ENCODE measurements around the gene ZNF689.
A peak's percentile ranks its signal among the peaks of the same experiment; 100 is the strongest.
"Not testable (repeated sequence)": the region's sequence is repeated elsewhere in the genome, so short reads cannot be mapped to it uniquely, and the experiment has no call there.

ZNF689 gene

GRCh38 chr16:30641378-30641982, 31.3 kb upstream of the ZNF689 start:
- Histone ChIP-seq H3K9me3 (ENCODE audit: low read length) (no peaks in the 10 kb centered on the region), H3K9ac (ENCODE audit: low read length) (no peak overlapping the region), H3F3A (ENCODE audit: insufficient read depth, low read length) (no peaks in the 10 kb centered on the region), H3K27me3 (ENCODE audit: insufficient read depth, low read length) (no peaks in the 10 kb centered on the region), H3K79me2 (ENCODE audit: insufficient read depth, low read length) (no peaks in the 10 kb centered on the region), H3K27ac (ENCODE audit: low read depth, low read length, poor library complexity, severe bottlenecking) (no peak overlapping the region), H2AFZ (ENCODE audit: low read length) (no peak overlapping the region), H3K4me3 (ENCODE audit: low read depth, low read length, poor library complexity, severe bottlenecking) (no peak overlapping the region), H3K36me3 (ENCODE audit: insufficient read depth, low read length) (no peaks in the 10 kb centered on the region), H3K4me1 (ENCODE audit: insufficient read depth, low read length, severe bottlenecking) (no peaks in the 10 kb centered on the region), H4K20me1 (ENCODE audit: insufficient read depth, low read length) (no peaks in the 10 kb centered on the region), H3K4me2 (ENCODE audit: low read length) (no peak overlapping the region), H3K9me2 (ENCODE audit: low read depth, low read length) (no peaks in the 10 kb centered on the region)
- TF ChIP-seq EZH2 (IDR thresholded peaks at IDR 0.05; ENCODE audit: borderline replicate concordance, low read length), result no peak
- TF ChIP-seq CTCF (IDR thresholded peaks at IDR 0.05; ENCODE audit: low read length), result no peak

- H3K4me1 ChIP-seq (ENCODE audit: insufficient read depth, low read length, severe bottlenecking), result peaks cover 20% of the 10 kb centered on the region
- H3K4me3 ChIP-seq (ENCODE audit: low read depth, low read length, poor library complexity, severe bottlenecking), result no peak overlapping the region
- no peaks in the 10 kb centered on the region for H3K9me2 ChIP-seq (ENCODE audit: low read depth, low read length)
- no peak overlapping the region for H3K27ac ChIP-seq (ENCODE audit: low read depth, low read length, poor library complexity, severe bottlenecking)
- H3K27me3 ChIP-seq (ENCODE audit: insufficient read depth, low read length), result no peaks in the 10 kb centered on the region
- H3F3A ChIP-seq (ENCODE audit: insufficient read depth, low read length), result no peaks in the 10 kb centered on the region
- no peak overlapping the region for H3K9ac ChIP-seq (ENCODE audit: low read length)
- no peaks in the 10 kb centered on the region for H4K20me1 ChIP-seq (ENCODE audit: insufficient read depth, low read length)
- H3K36me3 ChIP-seq (ENCODE audit: insufficient read depth, low read length), result no peaks in the 10 kb centered on the region
- H3K79me2 ChIP-seq (ENCODE audit: insufficient read depth, low read length), result no peaks in the 10 kb centered on the region
- H3K9me3 ChIP-seq (ENCODE audit: low read length), result no peaks in the 10 kb centered on the region
- no peak overlapping the region for H3K4me2 ChIP-seq (ENCODE audit: low read length)
- H2AFZ ChIP-seq (ENCODE audit: low read length), result no peak overlapping the region
- TF ChIP-seq EZH2 (IDR thresholded peaks at IDR 0.05; ENCODE audit: borderline replicate concordance, low read length) (no peak), CTCF (IDR thresholded peaks at IDR 0.05; ENCODE audit: low read length) (peak; percentile 64)
These were observed 27.8 kb upstream of the ZNF689 start for GRCh38 chr16:30637944-30638343.

GRCh38 chr16:30637139-30637538, 26.9 kb upstream of the ZNF689 start:
- H3K9me3 ChIP-seq (ENCODE audit: low read length); H3K27me3 ChIP-seq (ENCODE audit: insufficient read depth, low read length); H3K27ac ChIP-seq (ENCODE audit: low read depth, low read length, poor library complexity, severe bottlenecking); H4K20me1 ChIP-seq (ENCODE audit: insufficient read depth, low read length); H3F3A ChIP-seq (ENCODE audit: insufficient read depth, low read length); H3K9me2 ChIP-seq (ENCODE audit: low read depth, low read length); H3K36me3 ChIP-seq (ENCODE audit: insufficient read depth, low read length); H2AFZ ChIP-seq (ENCODE audit: low read length); H3K9ac ChIP-seq (ENCODE audit: low read length); H3K79me2 ChIP-seq (ENCODE audit: insufficient read depth, low read length); H3K4me3 ChIP-seq (ENCODE audit: low read depth, low read length, poor library complexity, severe bottlenecking); H3K4me2 ChIP-seq (ENCODE audit: low read length): not testable (repeated sequence)
- peaks cover 20% of the 10 kb centered on the region for H3K4me1 ChIP-seq (ENCODE audit: insufficient read depth, low read length, severe bottlenecking)

- no peaks in the 10 kb centered on the region for H4K20me1 ChIP-seq (ENCODE audit: insufficient read depth, low read length)
- no peaks in the 10 kb centered on the region for H3K36me3 ChIP-seq (ENCODE audit: insufficient read depth, low read length)
- no peaks in the 10 kb centered on the region for H3K79me2 ChIP-seq (ENCODE audit: insufficient read depth, low read length)
- H3K9me3 ChIP-seq (ENCODE audit: low read length), result no peaks in the 10 kb centered on the region
- peaks cover 20% of the 10 kb centered on the region for H3K4me1 ChIP-seq (ENCODE audit: insufficient read depth, low read length, severe bottlenecking)
- H3K4me2 ChIP-seq (ENCODE audit: low read length), result no peak overlapping the region
- H3K27me3 ChIP-seq (ENCODE audit: insufficient read depth, low read length), result no peaks in the 10 kb centered on the region
- no peak overlapping the region for H3K27ac ChIP-seq (ENCODE audit: low read depth, low read length, poor library complexity, severe bottlenecking)
- H3K9me2 ChIP-seq (ENCODE audit: low read depth, low read length), result no peaks in the 10 kb centered on the region
- H3K4me3 ChIP-seq (ENCODE audit: low read depth, low read length, poor library complexity, severe bottlenecking), result no peak overlapping the region
- H3K9ac ChIP-seq (ENCODE audit: low read length), result no peak overlapping the region
- H2AFZ ChIP-seq (ENCODE audit: low read length), result no peak overlapping the region
- no peaks in the 10 kb centered on the region for H3F3A ChIP-seq (ENCODE audit: insufficient read depth, low read length)
- no peak for TF ChIP-seq CTCF (IDR thresholded peaks at IDR 0.05; ENCODE audit: low read length)
- TF ChIP-seq EZH2 (IDR thresholded peaks at IDR 0.05; ENCODE audit: borderline replicate concordance, low read length), result no peak
These were observed 26.4 kb upstream of the ZNF689 start for GRCh38 chr16:30636599-30636998.
